Fibroblast of the aortic adventitia (primary cell): ENCODE measurements around the gene LRP8. TPM values are rescaled to one million over a fixed set of nuclear protein-coding genes. Genes with fewer than 3 reads are reported as not detected.

ENCODE experiments used
- DNase-seq: peaks from one replicate; pipeline ENCODE4 v3.0.0-alpha.2; 2010; ENCODE audit warnings: low read depth
- H3K4me3 ChIP-seq: 2 replicates; pipeline ENCODE4 v1.5.1; 2011; ENCODE audit warnings: low read depth, mild to moderate bottlenecking, control low read depth, low read length, moderate library complexity
- CTCF ChIP-seq: IDR thresholded peaks from 2 replicates; pipeline ENCODE4 v1.5.1; 2011; ENCODE audit warnings: mild to moderate bottlenecking, low read length, control low read depth, inconsistent platforms; ENCODE audit not compliant: insufficient read depth
- total RNA-seq: library from RNA; depleted of rRNA; stranded (reverse); fragments of >200 nt; gene quantifications from 2 replicates; pipeline ENCODE4 v1.2.3, GENCODE V29; 2012; ENCODE audit warnings: low replicate concordance

LRP8 gene
- total RNA-seq, 1 donor, result 13.6 TPM

DNA sequence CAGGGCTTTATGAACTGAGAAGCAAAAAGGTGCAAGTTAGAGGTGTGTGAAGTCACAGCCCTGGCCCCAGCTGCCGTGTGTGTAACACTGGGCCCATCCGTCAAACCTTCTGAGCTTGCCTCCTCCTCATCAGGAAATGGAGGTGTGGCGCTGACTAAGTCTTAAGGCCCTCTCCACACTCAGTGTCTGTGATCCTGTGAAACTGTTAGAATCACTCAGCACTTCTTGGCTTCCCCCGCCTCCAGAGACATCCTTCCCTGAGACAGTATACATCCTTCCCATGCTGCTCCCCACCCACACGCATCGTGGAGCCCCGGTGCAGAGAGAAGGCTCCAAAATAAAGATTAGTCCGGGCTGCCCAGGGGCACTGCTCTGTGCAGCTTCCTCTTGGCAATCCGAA lies 33.3 kb downstream of the LRP8 start:
- peak; percentile 31 for DNase-seq
- no peak for TF ChIP-seq CTCF
- no peak overlapping the region for H3K4me3 ChIP-seq

DNA sequence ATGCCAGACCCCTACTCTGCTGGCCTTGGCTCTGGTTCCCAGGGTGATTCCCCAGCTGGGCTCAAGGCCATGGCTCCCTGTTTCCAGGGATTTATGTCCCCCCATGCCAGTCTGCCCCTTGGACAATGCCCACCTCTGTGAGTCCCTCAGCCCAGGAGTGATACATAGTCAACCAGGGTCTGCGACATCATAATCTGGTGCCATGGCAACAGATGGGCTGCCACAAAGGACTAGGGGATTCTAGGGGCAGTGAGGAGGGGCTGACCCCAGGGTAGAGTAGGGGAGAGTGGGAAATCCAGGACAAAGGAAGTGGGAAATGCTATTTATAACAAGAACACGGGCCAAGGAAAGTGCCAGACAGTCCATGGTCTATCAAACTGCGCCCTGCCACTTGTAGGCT lies 33.8 kb downstream of the LRP8 start:
- DNase-seq, result no peak
- H3K4me3 ChIP-seq, result no peak overlapping the region
- TF ChIP-seq CTCF, result no peak

- DNase-seq, result peak; percentile 46
- no peak overlapping the region for H3K4me3 ChIP-seq
- no peak for TF ChIP-seq CTCF
These were observed 34.7 kb downstream of the LRP8 start for GRCh38 chr1:53293123-53293522.

GRCh38 chr1:53292690-53293089 lies 35.2 kb downstream of the LRP8 start:
- TF ChIP-seq CTCF, result no peak
- DNase-seq, result peak; percentile 2
- H3K4me3 ChIP-seq, result no peak overlapping the region

- TF ChIP-seq CTCF, result no peak
- DNase-seq, result no peak
- no peak overlapping the region for H3K4me3 ChIP-seq
These were observed 36.3 kb downstream of the LRP8 start for GRCh38 chr1:53291574-53291973.

GRCh38 chr1:53288790-53289429 lies 39.0 kb downstream of the LRP8 start:
- H3K4me3 ChIP-seq, result no peak overlapping the region
- no peak for TF ChIP-seq CTCF
- DNase-seq, result no peak
